H9 (cell line): ENCODE measurements around the gene ANKRD65. TPM values are rescaled to one million over a fixed set of nuclear protein-coding genes. Genes with fewer than 3 reads are reported as not detected.

Experiments used
- DNase-seq: peaks from one replicate; pipeline ENCODE4 v3.0.0-alpha.2; 2017
- H2AFZ ChIP-seq: one replicate; pipeline ENCODE4 v1.6.1; 2013; ENCODE audit warnings: mild to moderate bottlenecking, low read length, control low read depth, moderate library complexity
- H2AK5ac ChIP-seq: 2 replicates; pipeline ENCODE4 v1.6.1; 2013; ENCODE audit warnings: low read length, control low read depth, mixed read lengths; ENCODE audit not compliant: insufficient read length
- H2BK120ac ChIP-seq: one replicate; pipeline ENCODE4 v1.6.1; 2013; ENCODE audit warnings: low read depth, mild to moderate bottlenecking, low read length, control low read depth, inconsistent platforms; ENCODE audit not compliant: poor library complexity, severe bottlenecking
- H2BK12ac ChIP-seq: 2 replicates; pipeline ENCODE4 v1.6.1; 2013; ENCODE audit warnings: low read length, control low read depth, mixed read lengths, low read depth; ENCODE audit not compliant: insufficient read length
- H2BK15ac ChIP-seq: 2 replicates; pipeline ENCODE4 v1.6.1; 2013; ENCODE audit warnings: low read depth, low read length, control low read depth
- H2BK20ac ChIP-seq: one replicate; pipeline ENCODE4 v1.6.1; 2013; ENCODE audit warnings: low read depth, mild to moderate bottlenecking, low read length, control low read depth, inconsistent platforms; ENCODE audit not compliant: poor library complexity, severe bottlenecking
- H2BK5ac ChIP-seq: 2 replicates; pipeline ENCODE4 v1.6.1; 2013; ENCODE audit warnings: low read length, control low read depth, mixed read lengths; ENCODE audit not compliant: insufficient read length
- H3K14ac ChIP-seq: 2 replicates; pipeline ENCODE4 v1.6.1; 2013; ENCODE audit warnings: low read length, control low read depth; ENCODE audit not compliant: insufficient read depth
- H3K18ac ChIP-seq: 2 replicates; pipeline ENCODE4 v1.6.1; 2013; ENCODE audit warnings: low read depth, mild to moderate bottlenecking, mixed read lengths, low read length, control low read depth; ENCODE audit not compliant: insufficient read length
- H3K23ac ChIP-seq: 2 replicates; pipeline ENCODE4 v1.6.1; 2013; ENCODE audit warnings: low read length, control low read depth, mixed read lengths, low read depth; ENCODE audit not compliant: insufficient read length
- H3K23me2 ChIP-seq: 2 replicates; pipeline ENCODE4 v1.6.1; 2013; ENCODE audit warnings: low read depth, mild to moderate bottlenecking, mixed read lengths, low read length, control low read depth; ENCODE audit not compliant: insufficient read length, poor library complexity, severe bottlenecking
- H3K27ac ChIP-seq: 2 replicates; pipeline ENCODE4 v1.5.1; 2013; ENCODE audit warnings: low read length, control low read depth, mixed read lengths, low read depth; ENCODE audit not compliant: insufficient read length
- H3K27me3 ChIP-seq: 2 replicates; pipeline ENCODE4 v1.6.1; 2013; ENCODE audit warnings: low read length, control low read depth, inconsistent platforms; ENCODE audit not compliant: insufficient read depth
- H3K4ac ChIP-seq: 2 replicates; pipeline ENCODE4 v1.6.1; 2013; ENCODE audit warnings: low read depth, mild to moderate bottlenecking, control low read depth, inconsistent platforms, low read length, moderate library complexity
- H3K4me1 ChIP-seq: 2 replicates; pipeline ENCODE4 v1.6.1; 2013; ENCODE audit warnings: low read length, control low read depth, inconsistent platforms; ENCODE audit not compliant: insufficient read depth
- H3K4me2 ChIP-seq: 2 replicates; pipeline ENCODE4 v1.6.1; 2013; ENCODE audit warnings: low read length, control low read depth, mixed read lengths; ENCODE audit not compliant: insufficient read length, insufficient read depth
- H3K56ac ChIP-seq: 2 replicates; pipeline ENCODE4 v1.6.1; 2013; ENCODE audit warnings: low read depth, mild to moderate bottlenecking, mixed read lengths, low read length, control low read depth; ENCODE audit not compliant: insufficient read length
- H3K79me1 ChIP-seq: 2 replicates; pipeline ENCODE4 v1.6.1; 2013; ENCODE audit warnings: low read depth, mild to moderate bottlenecking, moderate library complexity, low read length, control low read depth, inconsistent platforms; ENCODE audit not compliant: insufficient read depth, poor library complexity, severe bottlenecking
- H3K79me2 ChIP-seq: 2 replicates; pipeline ENCODE4 v1.6.1; 2013; ENCODE audit warnings: low read length, control low read depth, inconsistent platforms; ENCODE audit not compliant: insufficient read depth
- H3K9ac ChIP-seq: 2 replicates; pipeline ENCODE4 v1.6.1; 2013; ENCODE audit warnings: low read length, control low read depth, mixed read lengths; ENCODE audit not compliant: insufficient read length; ENCODE audit errors: extremely low read depth
- H3K9me3 ChIP-seq: one replicate; pipeline ENCODE4 v1.6.1; 2013; ENCODE audit warnings: low read depth, low read length, inconsistent platforms; ENCODE audit not compliant: control insufficient read depth
- H3T11ph ChIP-seq: one replicate; pipeline ENCODE4 v1.6.1; 2013; ENCODE audit warnings: mild to moderate bottlenecking, low read length, control low read depth, inconsistent platforms
- H4K20me1 ChIP-seq: one replicate; pipeline ENCODE4 v1.6.1; 2013; ENCODE audit not compliant: control insufficient read depth, insufficient read length, insufficient read depth
- H4K5ac ChIP-seq: 2 replicates; pipeline ENCODE4 v1.6.1; 2013; ENCODE audit warnings: low read depth, mild to moderate bottlenecking, mixed read lengths, low read length, control low read depth; ENCODE audit not compliant: insufficient read length
- H4K8ac ChIP-seq: replicated peaks from 2 replicates; pipeline ENCODE4 v1.6.1; 2013; ENCODE audit warnings: low read length, control low read depth, mixed read lengths, low read depth; ENCODE audit not compliant: insufficient read length
- H4K91ac ChIP-seq: 2 replicates; pipeline ENCODE4 v1.6.1; 2013; ENCODE audit warnings: low read depth, mild to moderate bottlenecking, moderate library complexity, mixed read lengths, low read length, control low read depth; ENCODE audit not compliant: insufficient read length
- H3K27ac Mint-ChIP-seq, 3 experiments: 2 replicates in 2 of 3; 3 replicates in 1 of 3; pipeline ENCODE4 v1.8.0; 2020 to 2021; ENCODE audit warnings: mixed read lengths in 3 of 3, mild to moderate bottlenecking in 1 of 3, moderate library complexity in 1 of 3
- H3K27me3 Mint-ChIP-seq: 2 replicates; pipeline ENCODE4 v1.8.0; 2021; ENCODE audit warnings: low read depth, mild to moderate bottlenecking, moderate library complexity, mixed read lengths
- H3K36me3 Mint-ChIP-seq, 3 experiments: 2 replicates in 2 of 3; 3 replicates in 1 of 3; pipeline ENCODE4 v1.8.0; 2020 to 2021; ENCODE audit warnings: low read depth in 3 of 3, mixed read lengths in 3 of 3; ENCODE audit not compliant: insufficient read depth in 1 of 3
- H3K4me1 Mint-ChIP-seq, 2 experiments: 2 replicates each; pipeline ENCODE4 v1.8.0; 2020; ENCODE audit warnings: mixed read lengths in 2 of 2
- H3K4me3 Mint-ChIP-seq, 2 experiments: 2 replicates in 1 of 2; 3 replicates in 1 of 2; pipeline ENCODE4 v1.8.0; 2020 to 2021; ENCODE audit warnings: mild to moderate bottlenecking in 2 of 2, mixed read lengths in 2 of 2, moderate library complexity in 1 of 2
- H3K9me3 Mint-ChIP-seq, 2 experiments: 2 replicates in 1 of 2; 3 replicates in 1 of 2; pipeline ENCODE4 v1.8.0; 2020; ENCODE audit warnings: mild to moderate bottlenecking in 2 of 2, mixed read lengths in 2 of 2, moderate library complexity in 1 of 2
- CTCF ChIP-seq: fragments of 200-600 bp; sonication (generic); conservative IDR thresholded peaks from 3 replicates; pipeline ENCODE4 v1.8.0; 2021; ENCODE audit warnings: antibody characterized with exemption, mild to moderate bottlenecking
- WGBS: extraction: QIAGEN DNeasy Blood & Tissue Kit; methylation state at CpG from one replicate; pipeline ENCODE4 v1.1.7; 2013; ENCODE audit warnings: missing lambda C conversion rate, low lambda C conversion rate, mixed read lengths; ENCODE audit not compliant: insufficient read length; ENCODE audit errors: extremely low coverage; 5-methylcytosine and 5-hydroxymethylcytosine counted together
- total RNA-seq: library from RNA; stranded (reverse); gene quantifications from 2 replicates; pipeline ENCODE4 v1.2.1, GENCODE V29; 2021

Gene ANKRD65
- total RNA-seq, 1 experiment from 2014 or later: 3.1 TPM

DNA sequence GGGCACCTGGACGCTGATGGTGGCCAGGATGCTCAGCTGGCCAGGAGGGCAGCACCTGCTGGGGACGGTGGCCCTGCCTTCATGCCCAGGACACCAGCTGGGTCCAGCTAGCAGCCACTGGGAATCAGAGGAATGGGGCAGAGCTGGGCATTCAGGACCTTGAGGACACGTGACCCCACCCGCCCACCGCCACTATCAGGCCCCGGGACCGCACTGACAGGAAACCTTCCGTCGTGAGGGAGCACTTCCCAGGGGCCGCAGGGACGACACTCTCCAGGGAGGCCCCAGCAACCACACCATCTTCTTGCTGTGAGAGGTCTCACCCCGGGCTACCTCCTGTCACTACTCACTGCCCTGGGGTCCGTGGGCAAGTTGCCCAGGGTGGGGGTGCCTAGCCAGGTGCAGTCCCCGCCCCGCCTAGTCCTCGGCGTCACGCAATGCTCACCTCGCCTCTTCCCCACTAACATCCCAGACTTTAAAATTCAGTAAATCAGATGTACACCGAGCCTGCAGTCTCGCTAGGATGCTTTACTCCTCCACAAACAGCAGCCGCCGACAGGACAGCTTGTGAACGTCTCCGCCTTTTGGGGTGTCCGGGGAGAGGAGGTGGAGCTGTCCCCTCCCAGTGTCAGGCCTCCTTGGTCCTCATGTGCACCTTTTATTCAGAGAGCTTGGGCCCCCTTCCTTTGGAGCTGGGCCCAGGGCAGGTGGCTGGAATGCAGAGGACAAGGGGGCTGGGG, 19.4 kb upstream of the ANKRD65 start:
- H2BK120ac ChIP-seq: no peak overlapping the region
- H3K27ac ChIP-seq: no peak overlapping the region
- H3K27me3 ChIP-seq: no peaks in the 10 kb centered on the region
- Mint-ChIP-seq H3K4me1 (peaks cover 7 to 8% of the 10 kb centered on the region in 2 experiments), H3K27me3 (no peaks in the 10 kb centered on the region), H3K9me3 (no peaks in the 10 kb centered on the region), H3K36me3 (peaks cover 0 to 9% (median 3%) of the 10 kb centered on the region in 3 experiments; a peak in 4 of 7 replicates), H3K4me3 (no peak overlapping the region), H3K27ac (peak overlapping the region in 1 of 3 experiments; percentile 49; a peak in 1 of 7 replicates)
- H3K79me1 ChIP-seq: no peaks in the 10 kb centered on the region
- WGBS: no CpG with 5 or more reads among the region's 26 CpGs
- no peaks in the 10 kb centered on the region for H4K20me1 ChIP-seq
- H2BK20ac ChIP-seq: no peak overlapping the region
- no peak overlapping the region for H4K8ac ChIP-seq
- no peak overlapping the region for H4K5ac ChIP-seq
- H3K4me2 ChIP-seq: no peak overlapping the region
- no peak overlapping the region for H3T11ph ChIP-seq
- no peaks in the 10 kb centered on the region for H3K9me3 ChIP-seq
- no peak overlapping the region for H3K14ac ChIP-seq
- TF ChIP-seq CTCF: no peak
- peaks cover 2% of the 10 kb centered on the region; the same call in 1 of the 2 replicates for H3K79me2 ChIP-seq
- no peak overlapping the region for H3K9ac ChIP-seq
- no peak overlapping the region for H3K23ac ChIP-seq
- no peak overlapping the region for H4K91ac ChIP-seq
- no peak overlapping the region for H3K56ac ChIP-seq
- no peak overlapping the region for H2BK15ac ChIP-seq
- H2AK5ac ChIP-seq: no peak overlapping the region
- no peaks in the 10 kb centered on the region; the same call in 1 of the 2 replicates for H3K4me1 ChIP-seq
- no peak overlapping the region for H2BK12ac ChIP-seq
- H2AFZ ChIP-seq: no peak overlapping the region
- no peak overlapping the region for H2BK5ac ChIP-seq
- H3K18ac ChIP-seq: no peak overlapping the region
- H3K23me2 ChIP-seq: peaks cover 7% of the 10 kb centered on the region
- H3K4ac ChIP-seq: no peak overlapping the region
- no peak for DNase-seq
